GM12878 (cell line): Measurements from ENCODE around the gene STK16. TPM values are rescaled to one million over a fixed set of nuclear protein-coding genes. Genes with fewer than 3 reads are reported as not detected.

Source experiments
- ATAC-seq: fragments of 200-7000 bp; cut with Tn5 transposase; 3 replicates; pipeline ENCODE4 v1.9.1; 2020; ENCODE audit warnings: mild to moderate bottlenecking, moderate library complexity
- BruUV-seq: library from RNA; stranded (reverse); fragments of 400-500 nt; replicated peaks from 2 replicates; lab custom pipeline; 2021; lab: Mats Ljungman, UMichigan
- CTCF ChIA-PET: fragments of 300-600 bp; sonication (Branson Sonifier 250); formaldehyde crosslinking; extraction: SDS; loops from one replicate; lab custom pipeline; 2021; ENCODE audit warnings: inconsistent platforms; lab: Yijun Ruan, JAX
- POLR2A ChIA-PET: fragments of 350-600 bp; formaldehyde crosslinking; extraction: SDS; loops from one replicate; lab custom pipeline; 2021; ENCODE audit warnings: inconsistent platforms; lab: Charles Lee
- RAD21 ChIA-PET: fragments of 300-600 bp; sonication (Branson Sonifier 250); formaldehyde crosslinking; loops from one replicate; lab custom pipeline; 2023; ENCODE audit warnings: antibody characterized with exemption; ENCODE audit not compliant: unreplicated experiment; lab: Charles Lee
- SMC1A ChIA-PET: fragments of 300-600 bp; sonication (Branson Sonifier 250); formaldehyde crosslinking; loops from one replicate; lab custom pipeline; 2023; ENCODE audit not compliant: unreplicated experiment, uncharacterized antibody; lab: Charles Lee
- DNase-seq: peaks from one replicate; pipeline ENCODE4 v3.0.0-alpha.2; 2011; ENCODE audit warnings: low read depth, low spot score
- FAIRE-seq: peaks from 3 replicates; lab custom pipeline; 2011; peaks lifted over from hg19 to GRCh38; lab: Jason Lieb, UNC
- H2AFZ ChIP-seq: 2 replicates; pipeline ENCODE4 v1.6.0; 2011; ENCODE audit warnings: low read depth, low read length, control low read depth; ENCODE audit not compliant: control insufficient read depth
- H3K27ac ChIP-seq: 2 replicates; pipeline ENCODE4 v1.5.1; 2011; ENCODE audit warnings: control low read depth; ENCODE audit not compliant: control insufficient read depth, insufficient read depth
- H3K27me3 ChIP-seq, 2 experiments: replicated peaks in 1 of 2; 2 replicates each; pipeline versions ENCODE4 v1.6.0 to v1.6.1; 2011; ENCODE audit warnings: low read length in 1 of 2; ENCODE audit not compliant: control insufficient read depth in 2 of 2, insufficient read depth in 2 of 2
- H3K36me3 ChIP-seq, 2 experiments: 2 replicates each; pipeline ENCODE4 v1.5.1; 2011; ENCODE audit warnings: low read length in 1 of 2; ENCODE audit not compliant: control insufficient read depth in 2 of 2, insufficient read depth in 2 of 2
- H3K4me1 ChIP-seq: 2 replicates; pipeline ENCODE4 v1.6.1; 2011; ENCODE audit warnings: mild to moderate bottlenecking, low read length, moderate library complexity, mixed read lengths; ENCODE audit not compliant: control insufficient read depth, insufficient read depth
- H3K4me2 ChIP-seq: 2 replicates; pipeline ENCODE4 v1.6.0; 2011; ENCODE audit warnings: control low read depth; ENCODE audit not compliant: control insufficient read depth, insufficient read depth
- H3K4me3 ChIP-seq: fragments of 200-600 bp; sonication (generic); 2 replicates; pipeline ENCODE4 v1.5.1; 2016
- H3K79me2 ChIP-seq: 2 replicates; pipeline ENCODE4 v1.6.0; 2011; ENCODE audit warnings: low read length; ENCODE audit not compliant: control insufficient read depth, insufficient read depth
- H3K9ac ChIP-seq: 2 replicates; pipeline ENCODE4 v1.8.0; 2011; ENCODE audit warnings: low read length, control low read depth, mixed read lengths; ENCODE audit not compliant: control insufficient read depth, insufficient read depth
- H3K9me3 ChIP-seq: replicated peaks from 3 replicates; pipeline ENCODE4 v1.5.1; 2011; ENCODE audit warnings: mild to moderate bottlenecking, low read length; ENCODE audit not compliant: control insufficient read depth, insufficient read depth
- H4K20me1 ChIP-seq: 2 replicates; pipeline ENCODE4 v1.6.0; 2011; ENCODE audit not compliant: control insufficient read depth, insufficient read depth
- ATF3 ChIP-seq: IDR thresholded peaks from 2 replicates; pipeline ENCODE4 v1.6.1; 2011; ENCODE audit warnings: low read depth, mild to moderate bottlenecking, low read length, moderate library complexity, borderline replicate concordance; ENCODE audit errors: extremely low read depth
- CEBPZ ChIP-seq: fragments of 150-350 bp; IDR thresholded peaks from 2 replicates; pipeline ENCODE4 v1.6.1; 2016; ENCODE audit warnings: low read depth, low read length
- KDM1A ChIP-seq: fragments of 200-600 bp; sonication (generic); IDR thresholded peaks from 2 replicates; pipeline ENCODE4 v1.6.1; 2016; ENCODE audit warnings: borderline replicate concordance
- PBX3 ChIP-seq: IDR thresholded peaks from 2 replicates; pipeline ENCODE4 v1.6.1; 2011; ENCODE audit warnings: mild to moderate bottlenecking, low read depth, low read length, moderate library complexity; ENCODE audit not compliant: insufficient replicate concordance
- PKNOX1 ChIP-seq: fragments of 450-650 bp; IDR thresholded peaks from 2 replicates; pipeline ENCODE4 v1.6.1; 2016; ENCODE audit warnings: mild to moderate bottlenecking
- ZBTB33 ChIP-seq: fragments of 450-650 bp; IDR thresholded peaks from 2 replicates; pipeline ENCODE4 v1.6.1; 2017; ENCODE audit warnings: mild to moderate bottlenecking
- ZNF217 ChIP-seq: fragments of 450-650 bp; IDR thresholded peaks from 2 replicates; pipeline ENCODE4 v1.6.1; 2017; ENCODE audit warnings: antibody characterized with exemption, mild to moderate bottlenecking
- WGBS: methylation state at CpG from one replicate; pipeline ENCODE4 v1.1.6; 2016; ENCODE audit warnings: low lambda C conversion rate; ENCODE audit not compliant: insufficient replicate concordance, insufficient coverage; ENCODE audit errors: missing lambda C conversion rate; 5-methylcytosine and 5-hydroxymethylcytosine counted together
- in situ Hi-C: fragments of 300-500 bp; cut with MboI; formaldehyde crosslinking; loops from 9 replicates; pipeline ENCODE4 v1.14.3; 2018; ENCODE audit warnings: mixed read lengths
- intact Hi-C: fragments of 100-400 bp; cut with micrococcal nuclease; formaldehyde crosslinking; loops from one replicate; pipeline ENCODE4 v1.14.2; 2022; ENCODE audit not compliant: unreplicated experiment
- polyA plus RNA-seq, 11 experiments: library from polyadenylated mRNA; depleted of rRNA in 4 of 11; unstranded in 6 of 11; stranded (reverse) in 5 of 11; fragments of >200 nt; fragmentation: Nextera tagmentation in 4 of 11; fragmentation: Illumina TruSeq in 1 of 11; extraction: Ambion mirVana in 4 of 11; extraction: Trizol in 1 of 11; gene quantifications; 1 replicate in 1 of 11; 2 replicates in 10 of 11; pipeline versions ENCODE4 v1.2.1 to v1.2.3, GENCODE V29; 2011 to 2016; ENCODE audit warnings: inconsistent platforms in 2 of 11, missing spikeins in 2 of 11, low read depth in 1 of 11
- total RNA-seq, 4 experiments: library from RNA; depleted of rRNA in 3 of 4; stranded (reverse); fragments of >200 nt in 3 of 4; fragmentation: Illumina TruSeq in 1 of 4; extraction: Trizol in 1 of 4; gene quantifications; 2 replicates each; pipeline versions ENCODE4 v1.2.1 to v1.2.3, GENCODE V29; 2013 to 2021

Gene STK16
- total and polyA plus RNA-seq, 10 of the 15 experiments (the other 5 are each of a cell fraction or from before 2014, with no cell fraction given): 4.3 to 50.1 (median 17.9) TPM

GRCh38 chr2:219289537-219290361 is 44.5 kb downstream of the STK16 start:
- no peaks in the 10 kb centered on the region for H4K20me1 ChIP-seq
- H3K36me3 ChIP-seq: no peaks in the 10 kb centered on the region
- no TSS peak for BruUV-seq
- 47% methylated on average over 16 of the region's 16 CpGs for WGBS
- TF ChIP-seq ZBTB33 (no peak), PKNOX1 (no peak), PBX3 (no peak), KDM1A (no peak), ATF3 (no peak), ZNF217 (no peak), CEBPZ (no peak)
- TF ChIP-seq, all 136 proteins: peak for 0
- no peak overlapping the region for H3K27ac ChIP-seq
- no peak for DNase-seq
- H3K4me3 ChIP-seq: no peak overlapping the region
- in situ Hi-C loops: no loop called here
- H3K79me2 ChIP-seq: no peaks in the 10 kb centered on the region
- FAIRE-seq: no peak
- no peak for ATAC-seq
- peaks cover 0 to 3% of the 10 kb centered on the region in 2 experiments; a peak in 2 of 4 replicates for H3K27me3 ChIP-seq
- H2AFZ ChIP-seq: no peak overlapping the region
- ChIA-PET CTCF (interaction anchor here (1.1 to 6.7 kb wide), 3 partner anchors 11 to 119 kb away, joined by 3 to 257 read pairs (median 4); partner anchors contain the start of gene DNAJB2), SMC1A (interaction anchor here (6.0 kb wide), 1 partner anchor 10 kb away, joined by 96 read pairs; the partner anchor contains the start of gene DNAJB2), POLR2A (no interaction called here), RAD21 (interaction anchor here (6.5 kb wide), 1 partner anchor 11 kb away, joined by 78 read pairs; the partner anchor contains the start of gene DNAJB2)
- H3K4me1 ChIP-seq: peaks cover 3% of the 10 kb centered on the region
- no peak overlapping the region for H3K9ac ChIP-seq
- intact Hi-C loops: no loop called here
- H3K4me2 ChIP-seq: no peak overlapping the region
- no peaks in the 10 kb centered on the region for H3K9me3 ChIP-seq
